ENCODE data around the gene SUCNR1.

SUCNR1 gene

GRCh38 chr3:151903501-151903991, 30.1 kb downstream of the SUCNR1 start:
- DNase-seq (ENCODE audit: insufficient read length, low spot score) = no peak
- FAIRE-seq = no peak
- TF ChIP-seq CTCF (IDR thresholded peaks at IDR 0.05; ENCODE audit: insufficient read depth, missing control alignments) = no peak

GRCh38 chr3:151905647-151906046, 32.2 kb downstream of the SUCNR1 start:
- FAIRE-seq = no peak
- DNase-seq (ENCODE audit: insufficient read length, low spot score) = no peak
- no peak for TF ChIP-seq CTCF (IDR thresholded peaks at IDR 0.05; ENCODE audit: insufficient read depth, missing control alignments)

- TF ChIP-seq CTCF (IDR thresholded peaks at IDR 0.05; ENCODE audit: insufficient read depth, missing control alignments) = no peak
- no peak for FAIRE-seq
- no peak for DNase-seq (ENCODE audit: insufficient read length, low spot score)
Measured at GRCh38 chr3:151906751-151907150, 33.3 kb downstream of the SUCNR1 start.

GRCh38 chr3:151908399-151908798, 35.0 kb downstream of the SUCNR1 start:
- no peak for TF ChIP-seq CTCF (IDR thresholded peaks at IDR 0.05; ENCODE audit: insufficient read depth, missing control alignments)
- DNase-seq (ENCODE audit: insufficient read length, low spot score) (no peak), FAIRE-seq (no peak)

GRCh38 chr3:151909681-151910405, 36.4 kb downstream of the SUCNR1 start:
- no peak for FAIRE-seq
- no peak for DNase-seq (ENCODE audit: insufficient read length, low spot score)
- TF ChIP-seq CTCF (IDR thresholded peaks at IDR 0.05; ENCODE audit: insufficient read depth, missing control alignments) = no peak

- no peak for FAIRE-seq
- DNase-seq (ENCODE audit: insufficient read length, low spot score) = no peak
- no peak for TF ChIP-seq CTCF (IDR thresholded peaks at IDR 0.05; ENCODE audit: insufficient read depth, missing control alignments)
Measured at GRCh38 chr3:151911462-151911861, 38.0 kb downstream of the SUCNR1 start.

- DNase-seq (ENCODE audit: insufficient read length, low spot score) = no peak
- FAIRE-seq = no peak
- TF ChIP-seq CTCF (IDR thresholded peaks at IDR 0.05; ENCODE audit: insufficient read depth, missing control alignments) = no peak
Measured at GRCh38 chr3:151912028-151912427, 38.6 kb downstream of the SUCNR1 start.

All from D721Med (cell line).